Gastrocnemius medialis (tissue), 4 donors: ENCODE results near the gene PRKAG3. TPM values are rescaled to one million over a fixed set of nuclear protein-coding genes. Genes with fewer than 3 reads are reported as not detected.
A peak's percentile ranks its signal among the peaks of the same experiment; 100 is the strongest.

ENCODE experiments used
- ATAC-seq, 2 donors: fragments of 150-250 bp; one replicate each; pipeline ENCODE4 v1.9.1; 2016
- DNase-seq, 2 donors: peaks; one replicate each; pipeline ENCODE4 v3.0.0-alpha.2; 2019
- H3K27ac ChIP-seq, 4 donors: fragments of 200-600 bp; sonication (generic); 1 replicate in 1 of 4; 2 replicates in 3 of 4; pipeline ENCODE4 v1.5.1; 2016 to 2018; ENCODE audit warnings: mild to moderate bottlenecking in 2 of 4, moderate library complexity in 1 of 4
- H3K27me3 ChIP-seq, 3 donors: fragments of 200-600 bp; sonication (generic) in 2 of 3; 1 replicate in 1 of 3; 2 replicates in 2 of 3; pipeline versions ENCODE4 v1.5.1 to v1.6.0; 2016 to 2019; ENCODE audit warnings: mild to moderate bottlenecking in 1 of 3, moderate library complexity in 1 of 3
- H3K36me3 ChIP-seq, 2 donors: fragments of 200-600 bp; sonication (generic) in 1 of 2; one replicate each; pipeline ENCODE4 v1.5.1; 2017 to 2018
- H3K4me1 ChIP-seq, 2 donors: fragments of 200-600 bp; sonication (generic) in 1 of 2; one replicate each; pipeline ENCODE4 v1.5.1; 2016 to 2017; ENCODE audit warnings: mild to moderate bottlenecking in 2 of 2
- H3K4me3 ChIP-seq, 4 donors: fragments of 200-600 bp; sonication (generic) in 3 of 4; 1 replicate in 1 of 4; 2 replicates in 3 of 4; pipeline ENCODE4 v1.5.1; 2016 to 2019; ENCODE audit warnings: mild to moderate bottlenecking in 2 of 4
- H3K9me3 ChIP-seq, 3 donors: fragments of 200-600 bp; sonication (generic) in 2 of 3; 1 replicate in 1 of 3; 2 replicates in 2 of 3; pipeline ENCODE4 v1.5.1; 2016 to 2019
- POLR2A ChIP-seq, 2 donors: fragments of 450-650 bp; IDR thresholded peaks; one replicate each; pipeline ENCODE4 v1.6.1; 2017; ENCODE audit warnings: antibody characterized with exemption in 2 of 2, mild to moderate bottlenecking in 2 of 2, moderate library complexity in 2 of 2
- in situ Hi-C, 4 donors: fragments of 200-750 bp; cut with MboI; loops; one replicate each; pipeline versions ENCODE4 v1.15.0 to v1.8.0; 2017; ENCODE audit warnings: low sequenced_read_pairs in 4 of 4
- intact Hi-C: fragments of 100-400 bp; cut with DNase I; formaldehyde crosslinking; loops from one replicate; pipeline ENCODE4 v1.15.1; 2023; ENCODE audit warnings: low total_unique reads
- total RNA-seq, 4 donors: library from RNA; depleted of rRNA; stranded (reverse); fragments of >200 nt; gene quantifications; one replicate each; pipeline versions ENCODE4 v1.1.0 to v1.2.3, GENCODE V29; 2016
- TF ChIP-seq, protein P1 (sequence below), 5 experiments: fragments of 450-650 bp in 3 of 5; fragments of 200-600 bp in 2 of 5; sonication (generic) in 2 of 5; IDR thresholded peaks in 4 of 5; conservative IDR thresholded peaks in 1 of 5; 1 replicate in 4 of 5; 2 replicates in 1 of 5; pipeline ENCODE4 v1.5.1; 2016 to 2019; ENCODE audit warnings: antibody characterized with exemption in 5 of 5, mild to moderate bottlenecking in 3 of 5, moderate library complexity in 3 of 5

The PRKAG3 gene
- total RNA-seq, 4 donors from 2014 or later: 8.3 to 65.4 (median 44.3) TPM

DNA sequence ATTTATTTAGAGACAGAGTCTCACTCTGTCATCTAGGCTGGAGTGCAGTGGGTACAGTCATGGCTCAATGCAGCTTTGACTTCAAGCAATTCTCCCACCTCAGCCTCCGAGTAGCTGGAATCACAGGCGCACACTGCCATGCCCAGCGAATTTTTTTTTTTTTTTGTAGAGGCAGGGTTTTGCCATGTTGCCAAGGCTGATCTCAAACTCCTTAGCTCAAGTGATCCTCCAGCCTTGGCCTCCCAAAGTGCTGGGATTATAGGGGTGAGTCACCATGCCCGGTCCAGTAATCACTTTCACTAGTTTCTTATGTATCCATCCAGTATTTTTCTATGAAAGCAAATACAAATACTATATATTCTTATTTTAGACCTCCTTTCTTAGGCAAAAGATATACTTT, 24.0 kb downstream of the PRKAG3 start:
- intact Hi-C loops: no loop called here
- ATAC-seq (no peak), DNase-seq (no peak)
- peaks cover 25 to 51% of the 10 kb centered on the region in 2 donors for H3K4me1 ChIP-seq
- H3K27me3 ChIP-seq: no peaks in the 10 kb centered on the region
- TF ChIP-seq POLR2A (IDR thresholded peaks at IDR 0.05): no peak
- TF ChIP-seq, protein P1, sequence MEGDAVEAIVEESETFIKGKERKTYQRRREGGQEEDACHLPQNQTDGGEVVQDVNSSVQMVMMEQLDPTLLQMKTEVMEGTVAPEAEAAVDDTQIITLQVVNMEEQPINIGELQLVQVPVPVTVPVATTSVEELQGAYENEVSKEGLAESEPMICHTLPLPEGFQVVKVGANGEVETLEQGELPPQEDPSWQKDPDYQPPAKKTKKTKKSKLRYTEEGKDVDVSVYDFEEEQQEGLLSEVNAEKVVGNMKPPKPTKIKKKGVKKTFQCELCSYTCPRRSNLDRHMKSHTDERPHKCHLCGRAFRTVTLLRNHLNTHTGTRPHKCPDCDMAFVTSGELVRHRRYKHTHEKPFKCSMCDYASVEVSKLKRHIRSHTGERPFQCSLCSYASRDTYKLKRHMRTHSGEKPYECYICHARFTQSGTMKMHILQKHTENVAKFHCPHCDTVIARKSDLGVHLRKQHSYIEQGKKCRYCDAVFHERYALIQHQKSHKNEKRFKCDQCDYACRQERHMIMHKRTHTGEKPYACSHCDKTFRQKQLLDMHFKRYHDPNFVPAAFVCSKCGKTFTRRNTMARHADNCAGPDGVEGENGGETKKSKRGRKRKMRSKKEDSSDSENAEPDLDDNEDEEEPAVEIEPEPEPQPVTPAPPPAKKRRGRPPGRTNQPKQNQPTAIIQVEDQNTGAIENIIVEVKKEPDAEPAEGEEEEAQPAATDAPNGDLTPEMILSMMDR (IDR thresholded peaks at IDR 0.05 in 4 of 5, conservative IDR thresholded peaks at IDR 0.05 in 1 of 5): no peak
- no peaks in the 10 kb centered on the region for H3K9me3 ChIP-seq
- H3K27ac ChIP-seq: peak overlapping the region; percentile 79 to 92 (median 88)
- in situ Hi-C loops: no loop called here
- H3K36me3 ChIP-seq: peaks cover 0 to 2% of the 10 kb centered on the region in 2 donors
- no peak overlapping the region for H3K4me3 ChIP-seq

GRCh38 chr2:218806346-218806978, 25.1 kb downstream of the PRKAG3 start:
- no peaks in the 10 kb centered on the region for H3K9me3 ChIP-seq
- intact Hi-C loops (loop anchor here (1.0 kb wide), 1 partner anchor 26 kb away; no protein-coding TSS in a partner anchor), in situ Hi-C loops (no loop called here)
- peak overlapping the region; percentile 0 to 23 (median 22) for H3K4me3 ChIP-seq
- ATAC-seq (peak; percentile 87 to 88), DNase-seq (peak; percentile 74 to 88)
- no peaks in the 10 kb centered on the region for H3K36me3 ChIP-seq
- TF ChIP-seq, protein P1 (IDR thresholded peaks at IDR 0.05 in 4 of 5, conservative IDR thresholded peaks at IDR 0.05 in 1 of 5): no peak
- TF ChIP-seq POLR2A (IDR thresholded peaks at IDR 0.05): peak; percentile 6 to 36
- peaks cover 25 to 62% of the 10 kb centered on the region in 2 donors for H3K4me1 ChIP-seq
- peak overlapping the region; percentile 79 to 92 (median 88) for H3K27ac ChIP-seq
- H3K27me3 ChIP-seq: no peaks in the 10 kb centered on the region

- intact Hi-C loops (loop anchor here (1.0 kb wide), 1 partner anchor 27 kb away; no protein-coding TSS in a partner anchor), in situ Hi-C loops (no loop called here)
- Histone ChIP-seq H3K4me3 (peak overlapping the region in 3 of 4 donors; percentile 21 to 23 (median 23)), H3K4me1 (peaks cover 25 to 64% of the 10 kb centered on the region in 2 donors), H3K27ac (peak overlapping the region; percentile 79 to 92 (median 88)), H3K27me3 (no peaks in the 10 kb centered on the region), H3K9me3 (no peaks in the 10 kb centered on the region), H3K36me3 (no peaks in the 10 kb centered on the region)
- TF ChIP-seq, protein P1 (IDR thresholded peaks at IDR 0.05 in 4 of 5, conservative IDR thresholded peaks at IDR 0.05 in 1 of 5): no peak
- peak; percentile 11 to 70 for TF ChIP-seq POLR2A (IDR thresholded peaks at IDR 0.05)
- peak; percentile 82 to 88 for ATAC-seq
- DNase-seq: peak; percentile 69
Measured at GRCh38 chr2:218805627-218806026, 26.0 kb downstream of the PRKAG3 start.

DNA sequence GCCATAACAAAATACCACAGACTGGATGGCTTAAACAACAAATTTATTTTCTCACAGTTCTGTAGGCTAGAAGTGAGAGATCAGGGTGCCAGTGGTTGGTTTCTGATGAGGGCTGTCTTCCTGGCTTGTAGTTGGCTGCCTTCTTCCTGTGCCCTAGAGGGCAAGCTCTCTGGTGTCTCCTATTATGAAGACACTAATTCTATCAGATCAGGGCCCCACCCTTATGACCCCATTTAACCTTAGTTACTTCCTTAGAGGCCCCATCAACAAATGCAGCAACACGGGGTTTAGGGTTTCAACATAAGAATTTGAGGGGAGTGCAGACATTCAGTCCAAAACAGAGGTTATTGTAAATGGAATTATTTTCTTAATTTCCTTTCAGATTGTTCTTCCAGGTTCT, 26.8 kb downstream of the PRKAG3 start:
- DNase-seq: no peak
- Histone ChIP-seq H3K4me1 (peaks cover 25 to 62% of the 10 kb centered on the region in 2 donors), H3K4me3 (no peak overlapping the region), H3K27me3 (no peaks in the 10 kb centered on the region), H3K36me3 (no peaks in the 10 kb centered on the region), H3K9me3 (no peaks in the 10 kb centered on the region), H3K27ac (peak overlapping the region; percentile 79 to 92 (median 88))
- ATAC-seq: no peak
- intact Hi-C loops (no loop called here), in situ Hi-C loops (no loop called here)
- no peak for TF ChIP-seq POLR2A (IDR thresholded peaks at IDR 0.05)
- TF ChIP-seq, protein P1 (IDR thresholded peaks at IDR 0.05 in 4 of 5, conservative IDR thresholded peaks at IDR 0.05 in 1 of 5): no peak
